GM18951 (cell line): ENCODE results near the gene ZNF568.

Experiments used
- POLR2A ChIP-seq: IDR thresholded peaks from 4 replicates; pipeline ENCODE4 v1.6.1; 2011; ENCODE audit warnings: mild to moderate bottlenecking; ENCODE audit not compliant: insufficient read length, insufficient read depth; ENCODE audit errors: extremely low read depth
- in situ Hi-C: fragments of 300-500 bp; cut with MboI; formaldehyde crosslinking; loops from one replicate; pipeline ENCODE4 v1.12.0; 2022; ENCODE audit warnings: low sequenced_read_pairs, mixed read lengths, inconsistent platforms; ENCODE audit not compliant: unreplicated experiment

Gene ZNF568

GRCh38 chr19:36915992-36916830 is at the start of gene ZNF568, which contains the start of gene ZNF829:
ZNF568 (plus strand) TSS chr19:36916332; CDS start chr19:36922771, 6,439 bp downstream.
ZNF829 (minus strand) TSS chr19:36916291; CDS start chr19:36915167, 1,124 bp downstream.
- in situ Hi-C loops: no loop called here
- TF ChIP-seq POLR2A: peak; percentile 45

- in situ Hi-C loops: no loop called here
- TF ChIP-seq POLR2A: no peak
These were observed 38.9 kb upstream of the ZNF568 start for GRCh38 chr19:36876993-36877938.

DNA sequence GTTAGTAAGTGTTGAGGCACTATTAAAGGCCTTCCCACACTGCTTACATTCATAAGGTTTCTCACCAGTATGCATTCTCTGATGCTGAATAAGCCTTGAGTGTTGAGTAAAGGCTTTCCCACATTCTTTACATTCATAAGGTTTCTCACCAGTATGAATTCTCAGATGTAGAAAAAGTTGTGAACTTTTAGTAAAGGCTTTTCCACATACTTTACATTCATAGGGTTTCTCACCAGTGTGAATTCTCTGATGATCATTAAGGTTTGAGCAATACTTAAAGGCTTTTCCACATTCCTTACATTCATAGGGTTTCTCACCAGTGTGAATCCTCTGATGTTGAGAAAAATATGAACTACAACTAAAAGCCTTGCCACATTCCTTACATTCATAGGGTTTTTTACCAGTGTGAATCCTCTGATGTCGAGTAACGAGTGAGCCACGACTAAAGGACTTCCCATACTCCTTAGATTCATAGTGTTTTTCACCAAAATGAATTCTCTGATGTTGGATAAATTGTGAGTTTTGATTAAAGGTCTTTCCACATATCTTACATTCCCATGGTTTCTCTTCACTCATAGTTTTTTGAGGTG is 24.3 kb upstream of the ZNF568 start:
- no peak for TF ChIP-seq POLR2A
- in situ Hi-C loops: no loop called here

GRCh38 chr19:36894849-36895383 is 21.2 kb upstream of the ZNF568 start:
- in situ Hi-C loops: no loop called here
- no peak for TF ChIP-seq POLR2A

DNA sequence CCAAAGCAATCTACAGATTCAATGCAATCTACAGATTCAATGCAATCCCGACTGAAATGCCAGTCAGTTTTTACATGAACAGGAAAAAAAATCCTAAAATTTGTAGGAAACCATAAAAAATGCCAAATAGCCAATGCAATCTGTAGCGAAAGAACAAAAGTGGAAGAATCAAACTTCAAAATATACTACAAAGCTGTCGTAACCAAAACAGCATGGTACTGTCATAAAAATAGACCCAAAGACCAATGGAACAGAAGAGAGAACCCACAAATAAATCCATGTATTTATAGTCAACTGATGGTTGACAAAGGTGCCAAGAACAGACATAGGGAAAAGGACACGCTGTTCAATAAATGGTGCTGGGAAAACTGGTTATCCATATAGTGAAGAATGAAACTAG is 17.7 kb upstream of the ZNF568 start:
- in situ Hi-C loops: no loop called here
- TF ChIP-seq POLR2A: no peak

DNA sequence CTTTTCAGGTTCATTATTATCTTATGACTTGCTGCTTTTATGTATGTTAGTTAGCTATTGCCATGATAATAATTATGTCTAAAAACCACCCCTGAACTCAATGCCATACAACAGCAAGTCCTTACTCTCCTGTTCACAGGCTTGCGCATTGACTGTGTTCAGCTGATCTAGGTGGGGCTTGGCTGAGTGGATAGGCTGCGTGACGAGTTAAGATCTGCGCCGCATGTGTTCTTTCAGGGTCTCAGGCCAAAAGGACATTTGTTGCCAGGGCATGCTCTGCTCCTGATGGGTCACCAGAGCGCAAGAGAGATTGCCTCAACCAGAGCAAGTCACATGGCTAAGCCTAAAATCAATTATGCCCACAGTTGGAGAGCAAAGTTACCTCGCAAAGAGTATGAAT is 859 bp downstream of the ZNF568 start:
- in situ Hi-C loops: no loop called here
- TF ChIP-seq POLR2A: no peak

GRCh38 chr19:36918090-36918489 is 2.0 kb downstream of the ZNF568 start:
- in situ Hi-C loops: no loop called here
- TF ChIP-seq POLR2A: no peak

GRCh38 chr19:36931684-36932083 is 15.6 kb downstream of the ZNF568 start:
- in situ Hi-C loops: no loop called here
- no peak for TF ChIP-seq POLR2A

GRCh38 chr19:36939153-36939552 is 23.0 kb downstream of the ZNF568 start:
- in situ Hi-C loops: no loop called here
- no peak for TF ChIP-seq POLR2A

- TF ChIP-seq POLR2A: no peak
- in situ Hi-C loops: no loop called here
These were observed 34.4 kb downstream of the ZNF568 start for GRCh38 chr19:36950335-36951119.

- no peak for TF ChIP-seq POLR2A
- in situ Hi-C loops: no loop called here
These were observed 46.2 kb downstream of the ZNF568 start for GRCh38 chr19:36962346-36962745.

DNA sequence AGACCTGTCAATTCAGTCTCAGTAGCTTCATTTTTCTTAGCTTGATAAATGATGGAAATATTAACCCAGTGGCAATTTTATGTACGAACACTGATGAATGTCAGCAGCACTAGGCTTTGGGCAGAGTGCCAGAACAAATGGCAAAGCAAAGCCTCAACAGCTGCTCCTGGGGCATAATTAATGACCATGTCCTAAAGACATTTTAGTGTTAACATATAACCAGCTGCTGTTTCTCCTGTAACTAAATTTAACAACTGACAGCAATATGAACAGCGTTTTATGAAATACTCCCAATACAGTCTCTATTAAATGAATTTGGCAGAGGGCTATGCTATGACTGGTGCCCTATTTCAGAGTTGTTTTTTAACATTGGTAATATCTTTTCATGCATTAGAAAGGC is 47.1 kb downstream of the ZNF568 start:
- in situ Hi-C loops: no loop called here
- TF ChIP-seq POLR2A: no peak
